ENCODE data around the gene NRTN. TPM values are rescaled to one million over a fixed set of nuclear protein-coding genes. Genes with fewer than 3 reads are reported as not detected.

Gene NRTN
- total RNA-seq, 1 experiment from 2014 or later: 4.6 TPM

GRCh38 chr19:5850743-5851293 is 46.0 kb downstream of the NRTN start:
- Histone ChIP-seq H3K23ac (ENCODE audit: insufficient read length, low read depth, low read length) (no peak overlapping the region), H3K14ac (ENCODE audit: insufficient read depth, low read length) (no peak overlapping the region), H3K18ac (ENCODE audit: insufficient read length, low read depth, low read length) (no peak overlapping the region), H2AFZ (ENCODE audit: low read length) (no peak overlapping the region), H2BK15ac (ENCODE audit: low read depth, low read length) (no peak overlapping the region), H4K91ac (ENCODE audit: insufficient read length, low read depth, low read length) (no peak overlapping the region), H2BK5ac (ENCODE audit: insufficient read length, low read length) (no peak overlapping the region), H3K56ac (ENCODE audit: insufficient read length, low read depth, low read length) (no peak overlapping the region), H3K9ac (ENCODE audit: extremely low read depth, insufficient read length, low read length) (no peak overlapping the region), H3K4ac (ENCODE audit: low read depth, low read length) (no peak overlapping the region), H3K79me2 (ENCODE audit: insufficient read depth, low read length) (no peaks in the 10 kb centered on the region), H3K4me1 (ENCODE audit: insufficient read depth, low read length) (no peaks in the 10 kb centered on the region), H3K27ac (ENCODE audit: insufficient read length, low read depth, low read length) (no peak overlapping the region), H3T11ph (ENCODE audit: low read length) (no peak overlapping the region), H2AK5ac (ENCODE audit: insufficient read length, low read length) (no peak overlapping the region), H3K23me2 (ENCODE audit: insufficient read length, low read depth, low read length, poor library complexity, severe bottlenecking) (no peaks in the 10 kb centered on the region), H2BK120ac (ENCODE audit: low read depth, low read length, poor library complexity, severe bottlenecking) (no peak overlapping the region), H3K79me1 (ENCODE audit: insufficient read depth, low read depth, low read length, poor library complexity, severe bottlenecking) (no peaks in the 10 kb centered on the region), H4K8ac (replicated peaks; ENCODE audit: insufficient read length, low read depth, low read length) (no peak overlapping the region), H4K5ac (ENCODE audit: insufficient read length, low read depth, low read length) (no peak overlapping the region), H3K27me3 (ENCODE audit: insufficient read depth, low read length) (no peaks in the 10 kb centered on the region), H3K9me3 (ENCODE audit: control insufficient read depth, low read depth, low read length) (no peaks in the 10 kb centered on the region), H2BK12ac (ENCODE audit: insufficient read length, low read depth, low read length) (no peak overlapping the region), H4K20me1 (ENCODE audit: control insufficient read depth, insufficient read depth, insufficient read length) (no peaks in the 10 kb centered on the region), H2BK20ac (ENCODE audit: low read depth, low read length, poor library complexity, severe bottlenecking) (no peak overlapping the region), H3K4me2 (ENCODE audit: insufficient read depth, insufficient read length, low read length) (no peak overlapping the region)
- H3K9me3 Mint-ChIP-seq: peaks cover 0 to 4% of the 10 kb centered on the region in 2 experiments; a peak in 2 of 5 replicates
- no peak overlapping the region for H3K27ac Mint-ChIP-seq
- H3K27me3 Mint-ChIP-seq (ENCODE audit: low read depth): peaks cover 21% of the 10 kb centered on the region
- TF ChIP-seq CTCF (conservative IDR thresholded peaks at IDR 0.05): no peak
- no peak for DNase-seq
- no peak overlapping the region for H3K4me3 Mint-ChIP-seq
- no peaks in the 10 kb centered on the region for H3K36me3 Mint-ChIP-seq (ENCODE audit: insufficient read depth in 1 of 3, low read depth in 3 of 3)
- no CpG with 5 or more reads among the region's 5 CpGs for WGBS (ENCODE audit: extremely low coverage, insufficient read length, low lambda C conversion rate)
- peaks cover 4 to 7% of the 10 kb centered on the region in 2 experiments; a peak in 3 of 4 replicates for H3K4me1 Mint-ChIP-seq

Measured in H9 (cell line).